ENCODE measurements around the gene RAB6C. TPM values are rescaled to one million over a fixed set of nuclear protein-coding genes. Genes with fewer than 3 reads are reported as not detected.
"Not testable (repeated sequence)": the region's sequence is repeated elsewhere in the genome, so short reads cannot be mapped to it uniquely, and the experiment has no call there.

Gene RAB6C
- total and polyA plus RNA-seq, 7 experiments from 2014 or later: 0.09 TPM; not detected in 6

DNA sequence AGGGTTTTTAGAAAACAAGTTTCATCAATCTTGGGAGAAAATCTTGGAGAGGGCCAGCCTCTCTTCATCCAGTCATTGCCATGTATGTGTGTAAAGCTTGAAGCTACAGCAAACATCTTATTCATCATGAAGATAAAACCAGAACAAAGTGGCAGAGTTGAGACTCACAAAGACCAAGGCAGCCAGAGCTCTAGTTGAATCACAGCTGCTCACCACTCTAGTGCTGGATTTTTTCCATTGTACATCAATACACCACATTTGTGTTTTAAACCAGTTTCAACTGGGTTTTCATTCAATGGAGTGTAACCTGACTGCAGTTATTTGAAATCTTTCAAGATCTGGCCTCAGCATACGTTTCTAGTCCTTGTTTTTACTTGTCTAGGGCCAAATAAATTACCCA is 40.6 kb downstream of the RAB6C start:
- H3K27ac Mint-ChIP-seq; CTCF ChIA-PET; H3K27ac ChIP-seq (ENCODE audit: low read depth, low read length); intact Hi-C loops (cut with micrococcal nuclease); H3K36me3 Mint-ChIP-seq; DNase-seq; POLR2A ChIA-PET; H3K9me3 ChIP-seq (ENCODE audit: control insufficient read depth in 2 of 3, low read length in 3 of 3); H3K4me1 Mint-ChIP-seq; H3K27me3 ChIP-seq (ENCODE audit: control insufficient read depth in 2 of 2, insufficient read depth in 2 of 2, low read length in 2 of 2); H3K4me3 Mint-ChIP-seq; H3K4me3 ChIP-seq (ENCODE audit: low read length); H3K4me1 ChIP-seq (ENCODE audit: control insufficient read depth in 2 of 2, insufficient read depth in 2 of 2, low read length in 2 of 2); ATAC-seq; H3K36me3 ChIP-seq (ENCODE audit: control insufficient read depth in 2 of 3, insufficient read depth in 3 of 3, low read length in 3 of 3): not testable (repeated sequence)
- peaks cover 0 to 10% (median 4%) of the 10 kb centered on the region in 11 donors for H3K9me3 Mint-ChIP-seq
- peaks cover 0 to 25% (median 21%) of the 10 kb centered on the region in 5 donors for H3K27me3 Mint-ChIP-seq

- H3K4me3 Mint-ChIP-seq; CTCF ChIA-PET; H3K4me3 ChIP-seq (ENCODE audit: low read length); ATAC-seq; H3K27me3 ChIP-seq (ENCODE audit: control insufficient read depth in 2 of 2, insufficient read depth in 2 of 2, low read length in 2 of 2); H3K9me3 Mint-ChIP-seq; H3K27ac Mint-ChIP-seq; H3K4me1 ChIP-seq (ENCODE audit: control insufficient read depth in 2 of 2, insufficient read depth in 2 of 2, low read length in 2 of 2); H3K4me1 Mint-ChIP-seq; H3K36me3 Mint-ChIP-seq; POLR2A ChIA-PET; H3K36me3 ChIP-seq (ENCODE audit: control insufficient read depth in 2 of 3, insufficient read depth in 3 of 3, low read length in 3 of 3); H3K9me3 ChIP-seq (ENCODE audit: control insufficient read depth in 2 of 3, low read length in 3 of 3); DNase-seq; H3K27ac ChIP-seq (ENCODE audit: low read depth, low read length): not testable (repeated sequence)
- H3K27me3 Mint-ChIP-seq: peaks cover 5 to 29% (median 17%) of the 10 kb centered on the region in 5 donors
- intact Hi-C loops (cut with micrococcal nuclease): loop anchor here (5.0 kb wide), 1 partner anchor 306 kb away; no protein-coding TSS in a partner anchor
Observed at GRCh38 chr2:130025931-130026330, 46.5 kb downstream of the RAB6C start.

Other genes starting within 250 kb of the RAB6C start
- gene POTEF, start 149.6 kb downstream of the RAB6C start, total RNA-seq: not detected
- under 1 TPM in 1 of 2 donors, not detected in 1; 0.06 TPM for gene POTEF, start 149.6 kb downstream of the RAB6C start, polyA plus RNA-seq
- 1 to 10 TPM in 1 of 5 experiments, under 1 TPM in 2, not detected in 2; 0.16 to 1.6 (median 0.73) TPM for gene CCDC74B, start 165.4 kb downstream of the RAB6C start, total RNA-seq
- not detected for gene CCDC74B, start 165.4 kb downstream of the RAB6C start, polyA plus RNA-seq
- 10 to 100 TPM; 52.5 to 82.9 (median 59.8) TPM for gene SMPD4, start 201.9 kb downstream of the RAB6C start, total RNA-seq
- 10 to 100 TPM; 37.0 to 53.5 TPM for gene SMPD4, start 201.9 kb downstream of the RAB6C start, polyA plus RNA-seq
- 100 to 1,000 TPM; 180 to 323 (median 227) TPM for gene MZT2B, start 202.6 kb downstream of the RAB6C start, total RNA-seq
- gene MZT2B, start 202.6 kb downstream of the RAB6C start, polyA plus RNA-seq: 100 to 1,000 TPM; 206 to 233 TPM
- not detected for gene TUBA3E, start 218.8 kb downstream of the RAB6C start, total RNA-seq
- gene TUBA3E, start 218.8 kb downstream of the RAB6C start, polyA plus RNA-seq: not detected